Measurements from ENCODE around the gene VWA5B2.

DNA sequence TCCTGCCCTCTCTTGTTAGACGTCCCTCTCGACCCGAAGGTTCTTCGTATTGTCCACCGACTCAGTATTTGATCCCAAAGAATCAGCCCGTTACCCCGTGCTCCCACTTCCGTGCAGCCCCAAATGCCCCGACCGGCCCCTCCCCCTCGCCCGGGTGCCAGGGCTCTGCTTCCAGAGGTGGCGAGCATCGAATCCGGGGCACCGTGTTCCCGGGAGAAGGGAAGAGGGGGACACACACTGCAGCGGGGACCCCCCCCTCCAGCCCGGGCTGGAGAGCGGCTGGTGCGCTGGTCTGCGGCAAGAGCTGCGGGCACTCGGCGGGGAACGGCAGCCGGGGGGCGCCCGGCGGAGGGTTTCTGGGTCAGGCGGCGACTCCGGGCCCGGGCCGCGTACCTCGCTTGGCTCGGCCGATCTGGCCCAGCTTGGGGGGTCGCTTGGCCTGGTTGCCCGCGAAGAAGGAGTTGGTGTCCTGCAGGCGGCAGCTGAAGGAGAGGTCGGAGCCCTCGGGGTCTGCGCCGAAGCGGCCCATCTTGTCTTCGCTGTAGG lies 31.4 kb downstream of the VWA5B2 start:
- TF ChIP-seq POLR2A (IDR thresholded peaks at IDR 0.05; ENCODE audit: extremely low read depth, insufficient read length) = no peak
- TF ChIP-seq, protein P1, sequence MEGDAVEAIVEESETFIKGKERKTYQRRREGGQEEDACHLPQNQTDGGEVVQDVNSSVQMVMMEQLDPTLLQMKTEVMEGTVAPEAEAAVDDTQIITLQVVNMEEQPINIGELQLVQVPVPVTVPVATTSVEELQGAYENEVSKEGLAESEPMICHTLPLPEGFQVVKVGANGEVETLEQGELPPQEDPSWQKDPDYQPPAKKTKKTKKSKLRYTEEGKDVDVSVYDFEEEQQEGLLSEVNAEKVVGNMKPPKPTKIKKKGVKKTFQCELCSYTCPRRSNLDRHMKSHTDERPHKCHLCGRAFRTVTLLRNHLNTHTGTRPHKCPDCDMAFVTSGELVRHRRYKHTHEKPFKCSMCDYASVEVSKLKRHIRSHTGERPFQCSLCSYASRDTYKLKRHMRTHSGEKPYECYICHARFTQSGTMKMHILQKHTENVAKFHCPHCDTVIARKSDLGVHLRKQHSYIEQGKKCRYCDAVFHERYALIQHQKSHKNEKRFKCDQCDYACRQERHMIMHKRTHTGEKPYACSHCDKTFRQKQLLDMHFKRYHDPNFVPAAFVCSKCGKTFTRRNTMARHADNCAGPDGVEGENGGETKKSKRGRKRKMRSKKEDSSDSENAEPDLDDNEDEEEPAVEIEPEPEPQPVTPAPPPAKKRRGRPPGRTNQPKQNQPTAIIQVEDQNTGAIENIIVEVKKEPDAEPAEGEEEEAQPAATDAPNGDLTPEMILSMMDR (IDR thresholded peaks at IDR 0.05; ENCODE audit: low read depth, low read length) = no peak
- TF ChIP-seq MYC (IDR thresholded peaks at IDR 0.05; ENCODE audit: low read depth, low read length) = no peak
- TF ChIP-seq, protein P2, sequence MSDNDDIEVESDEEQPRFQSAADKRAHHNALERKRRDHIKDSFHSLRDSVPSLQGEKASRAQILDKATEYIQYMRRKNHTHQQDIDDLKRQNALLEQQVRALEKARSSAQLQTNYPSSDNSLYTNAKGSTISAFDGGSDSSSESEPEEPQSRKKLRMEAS (IDR thresholded peaks at IDR 0.05; ENCODE audit: low read depth, low read length) = no peak
